GM23338 (cell line): ENCODE measurements around the gene IL1RL1. TPM values are rescaled to one million over a fixed set of nuclear protein-coding genes. Genes with fewer than 3 reads are reported as not detected.
A peak's percentile ranks its signal among the peaks of the same experiment; 100 is the strongest.

Experiments used
- ATAC-seq: fragments of 200-7000 bp; cut with Tn5 transposase; 3 replicates; pipeline ENCODE4 v1.9.1; 2020
- DNase-seq: peaks from one replicate; pipeline ENCODE4 v3.0.0-alpha.2; 2015; ENCODE audit warnings: low spot score
- H2AFZ ChIP-seq: fragments of 200-600 bp; sonication (generic); 2 replicates; pipeline ENCODE4 v1.8.0; 2016; ENCODE audit warnings: antibody characterized with exemption, mild to moderate bottlenecking, moderate library complexity
- H3F3A ChIP-seq: fragments of 200-600 bp; sonication (generic); replicated peaks from 2 replicates; pipeline ENCODE4 v1.8.0; 2017; ENCODE audit warnings: antibody characterized with exemption, mixed run types, low read depth
- H3K27ac ChIP-seq: fragments of 200-600 bp; sonication (generic); 2 replicates; pipeline ENCODE4 v1.6.1; 2016; ENCODE audit warnings: low read depth
- H3K27me3 ChIP-seq: fragments of 200-600 bp; sonication (generic); 2 replicates; pipeline ENCODE4 v1.8.0; 2016; ENCODE audit warnings: mild to moderate bottlenecking, mixed run types, moderate library complexity; ENCODE audit not compliant: insufficient read depth
- H3K36me3 ChIP-seq: fragments of 200-600 bp; sonication (generic); 2 replicates; pipeline ENCODE4 v1.8.0; 2016; ENCODE audit warnings: mild to moderate bottlenecking; ENCODE audit not compliant: insufficient read depth
- H3K4me1 ChIP-seq: fragments of 200-600 bp; sonication (generic); 2 replicates; pipeline ENCODE4 v1.8.0; 2016; ENCODE audit warnings: mild to moderate bottlenecking, moderate library complexity; ENCODE audit not compliant: insufficient read depth
- H3K4me2 ChIP-seq: fragments of 200-600 bp; sonication (generic); 2 replicates; pipeline ENCODE4 v1.7.1; 2017; ENCODE audit warnings: mixed run types
- H3K4me3 ChIP-seq: fragments of 200-600 bp; sonication (generic); 2 replicates; pipeline ENCODE4 v1.6.1; 2016; ENCODE audit warnings: mixed run types
- H3K79me2 ChIP-seq: fragments of 200-600 bp; sonication (generic); replicated peaks from 2 replicates; pipeline ENCODE4 v1.8.0; 2017; ENCODE audit warnings: mild to moderate bottlenecking; ENCODE audit not compliant: insufficient read depth
- H3K9me2 ChIP-seq: fragments of 200-600 bp; sonication (generic); 2 replicates; pipeline ENCODE4 v1.8.0; 2017; ENCODE audit not compliant: insufficient read depth
- H4K20me1 ChIP-seq: fragments of 200-600 bp; sonication (generic); replicated peaks from 2 replicates; pipeline ENCODE4 v1.8.0; 2017; ENCODE audit warnings: mild to moderate bottlenecking; ENCODE audit not compliant: insufficient read depth
- H3K27ac Mint-ChIP-seq: 2 replicates; pipeline ENCODE4 v1.8.0; 2020; ENCODE audit warnings: inconsistent platforms, mild to moderate bottlenecking, moderate library complexity, mixed read lengths
- H3K27me3 Mint-ChIP-seq: 3 replicates; pipeline ENCODE4 v1.8.0; 2022; ENCODE audit warnings: low read depth, mild to moderate bottlenecking, moderate library complexity, mixed read lengths, inconsistent platforms; ENCODE audit not compliant: insufficient read depth, poor library complexity
- H3K36me3 Mint-ChIP-seq: 3 replicates; pipeline ENCODE4 v1.8.0; 2021; ENCODE audit warnings: low read depth, mild to moderate bottlenecking, inconsistent platforms, moderate library complexity, mixed read lengths
- H3K4me1 Mint-ChIP-seq: 3 replicates; pipeline ENCODE4 v1.8.0; 2020; ENCODE audit warnings: mild to moderate bottlenecking, inconsistent platforms, mixed read lengths
- H3K4me3 Mint-ChIP-seq: 3 replicates; pipeline ENCODE4 v1.8.0; 2021; ENCODE audit warnings: moderate library complexity, mild to moderate bottlenecking, inconsistent platforms, mixed read lengths
- H3K9me3 Mint-ChIP-seq: 3 replicates; pipeline ENCODE4 v1.8.0; 2020; ENCODE audit warnings: moderate library complexity, mild to moderate bottlenecking, inconsistent platforms, mixed read lengths
- CREB1 ChIP-seq: fragments of 250-450 bp; sonication (Bioruptor Pico); IDR thresholded peaks from 2 replicates; pipeline ENCODE4 v1.5.0; 2020; ENCODE audit warnings: low read depth, mild to moderate bottlenecking, moderate library complexity
- CTCF ChIP-seq, 2 experiments: fragments of 200-600 bp in 1 of 2; sonication (generic) in 1 of 2; conservative IDR thresholded peaks; 2 replicates each; pipeline versions ENCODE4 v1.5.1 to v1.6.1; 2016 to 2017; ENCODE audit warnings: antibody characterized with exemption in 2 of 2, low read depth in 2 of 2, mild to moderate bottlenecking in 2 of 2, moderate library complexity in 1 of 2
- ETS1 ChIP-seq: IDR thresholded peaks from 2 replicates; pipeline ENCODE4 v1.6.1; 2016; ENCODE audit warnings: antibody characterized with exemption
- EZH2phosphoT487 ChIP-seq: fragments of 200-600 bp; sonication (generic); IDR thresholded peaks from one replicate; pipeline ENCODE4 v1.8.1; 2018; ENCODE audit warnings: antibody characterized with exemption; ENCODE audit not compliant: unreplicated experiment
- JUNB ChIP-seq: IDR thresholded peaks from one replicate; pipeline ENCODE4 v1.6.1; 2016; ENCODE audit warnings: antibody characterized with exemption; ENCODE audit not compliant: unreplicated experiment
- NANOG ChIP-seq: IDR thresholded peaks from 2 replicates; pipeline ENCODE4 v1.6.1; 2016; ENCODE audit warnings: antibody characterized with exemption, borderline replicate concordance
- POLR2AphosphoS5 ChIP-seq: IDR thresholded peaks from 2 replicates; pipeline ENCODE4 v1.6.1; 2016; ENCODE audit warnings: antibody characterized with exemption, low read depth
- REST ChIP-seq: IDR thresholded peaks from one replicate; pipeline ENCODE4 v1.6.1; 2018; ENCODE audit warnings: antibody characterized with exemption; ENCODE audit not compliant: unreplicated experiment
- STAT1 ChIP-seq: IDR thresholded peaks from one replicate; pipeline ENCODE4 v1.6.1; 2016; ENCODE audit warnings: antibody characterized with exemption; ENCODE audit not compliant: unreplicated experiment
- ZNF331 ChIP-seq: fragments of 250-450 bp; sonication (Bioruptor Pico); IDR thresholded peaks from 2 replicates; pipeline ENCODE4 v1.5.0; 2020; ENCODE audit warnings: low read depth, mild to moderate bottlenecking, moderate library complexity
- ZNF462 ChIP-seq: fragments of 250-450 bp; sonication (Bioruptor Pico); IDR thresholded peaks from 2 replicates; pipeline ENCODE4 v1.5.0; 2020; ENCODE audit warnings: mild to moderate bottlenecking, moderate library complexity
- polyA plus RNA-seq: library from polyadenylated mRNA; unstranded; fragments of >200 nt; fragmentation: Nextera tagmentation; extraction: Ambion mirVana; gene quantifications from 2 replicates; pipeline ENCODE4 v1.2.1, GENCODE V29; 2016
- total RNA-seq: library from RNA; depleted of rRNA; stranded (reverse); fragments of >200 nt; shearing (Covaris generic); gene quantifications from 2 replicates; pipeline ENCODE4 v1.2.3, GENCODE V29; 2014

The IL1RL1 gene
- total and polyA plus RNA-seq, 2 experiments from 2014 or later, result not detected

GRCh38 chr2:102356381-102356712 lies 45.0 kb downstream of the IL1RL1 start:
- H3K36me3 Mint-ChIP-seq, result no peaks in the 10 kb centered on the region
- peak overlapping the region; percentile 72 for H3K4me3 ChIP-seq
- H3K4me1 Mint-ChIP-seq, result peaks cover 2% of the 10 kb centered on the region; the same call in 2 of the 3 replicates
- H3K36me3 ChIP-seq, result no peaks in the 10 kb centered on the region
- H3K27ac ChIP-seq, result no peak overlapping the region
- H3F3A ChIP-seq, result no peaks in the 10 kb centered on the region
- no peaks in the 10 kb centered on the region; the same call in 1 of the 2 replicates for H3K4me1 ChIP-seq
- H4K20me1 ChIP-seq, result no peaks in the 10 kb centered on the region
- H3K9me2 ChIP-seq, result no peaks in the 10 kb centered on the region
- H3K27ac Mint-ChIP-seq, result no peak overlapping the region
- no peaks in the 10 kb centered on the region for H3K9me3 Mint-ChIP-seq
- H3K79me2 ChIP-seq, result no peaks in the 10 kb centered on the region
- ATAC-seq (no peak), DNase-seq (no peak)
- peak overlapping the region; percentile 87 for H3K4me2 ChIP-seq
- H2AFZ ChIP-seq, result peak overlapping the region; percentile 98
- TF ChIP-seq EZH2phosphoT487, result no peak
- TF ChIP-seq ZNF331 (CRISPR knock-in tag), result no peak
- no peak for TF ChIP-seq CTCF (conservative IDR thresholded peaks at IDR 0.05; ENCODE audit: low read depth in 2 of 2)
- TF ChIP-seq ETS1, result no peak
- TF ChIP-seq POLR2AphosphoS5, result no peak
- no peak for TF ChIP-seq JUNB
- no peak for TF ChIP-seq STAT1
- no peak for TF ChIP-seq CREB1
- no peak for TF ChIP-seq NANOG
- no peak for TF ChIP-seq REST
- H3K27me3 Mint-ChIP-seq, result peaks cover 12% of the 10 kb centered on the region
- peak overlapping the region; percentile 79 for H3K4me3 Mint-ChIP-seq
- H3K27me3 ChIP-seq, result peaks cover 20% of the 10 kb centered on the region

- no peak overlapping the region for H3K27ac ChIP-seq
- H3K4me3 Mint-ChIP-seq, result no peak overlapping the region
- no peaks in the 10 kb centered on the region; the same call in 1 of the 2 replicates for H3K4me1 ChIP-seq
- peak overlapping the region; percentile 72 for H3K4me3 ChIP-seq
- H3K9me2 ChIP-seq, result no peaks in the 10 kb centered on the region
- H3K4me2 ChIP-seq, result no peak overlapping the region
- no peaks in the 10 kb centered on the region for H4K20me1 ChIP-seq
- ATAC-seq (no peak), DNase-seq (no peak)
- H3K27ac Mint-ChIP-seq, result no peak overlapping the region
- H3K36me3 Mint-ChIP-seq, result no peaks in the 10 kb centered on the region
- peaks cover 6% of the 10 kb centered on the region; the same call in 2 of the 3 replicates for H3K4me1 Mint-ChIP-seq
- H3F3A ChIP-seq, result no peaks in the 10 kb centered on the region
- peaks cover 12% of the 10 kb centered on the region for H3K27me3 Mint-ChIP-seq
- no peak overlapping the region for H2AFZ ChIP-seq
- H3K9me3 Mint-ChIP-seq, result no peaks in the 10 kb centered on the region
- H3K79me2 ChIP-seq, result no peaks in the 10 kb centered on the region
- no peaks in the 10 kb centered on the region for H3K36me3 ChIP-seq
- peaks cover 20% of the 10 kb centered on the region for H3K27me3 ChIP-seq
- no peak for TF ChIP-seq ZNF462
- TF ChIP-seq CREB1, result no peak
Measured at GRCh38 chr2:102356741-102357140, 45.4 kb downstream of the IL1RL1 start.
